Medulla oblongata (tissue), 1 donor: ENCODE measurements around the gene ZNF599.

ENCODE experiments used
- DNase-seq: peaks from one replicate; pipeline ENCODE4 v3.0.0-alpha.2; 2015; ENCODE audit errors: extremely low spot score

The ZNF599 gene

DNA sequence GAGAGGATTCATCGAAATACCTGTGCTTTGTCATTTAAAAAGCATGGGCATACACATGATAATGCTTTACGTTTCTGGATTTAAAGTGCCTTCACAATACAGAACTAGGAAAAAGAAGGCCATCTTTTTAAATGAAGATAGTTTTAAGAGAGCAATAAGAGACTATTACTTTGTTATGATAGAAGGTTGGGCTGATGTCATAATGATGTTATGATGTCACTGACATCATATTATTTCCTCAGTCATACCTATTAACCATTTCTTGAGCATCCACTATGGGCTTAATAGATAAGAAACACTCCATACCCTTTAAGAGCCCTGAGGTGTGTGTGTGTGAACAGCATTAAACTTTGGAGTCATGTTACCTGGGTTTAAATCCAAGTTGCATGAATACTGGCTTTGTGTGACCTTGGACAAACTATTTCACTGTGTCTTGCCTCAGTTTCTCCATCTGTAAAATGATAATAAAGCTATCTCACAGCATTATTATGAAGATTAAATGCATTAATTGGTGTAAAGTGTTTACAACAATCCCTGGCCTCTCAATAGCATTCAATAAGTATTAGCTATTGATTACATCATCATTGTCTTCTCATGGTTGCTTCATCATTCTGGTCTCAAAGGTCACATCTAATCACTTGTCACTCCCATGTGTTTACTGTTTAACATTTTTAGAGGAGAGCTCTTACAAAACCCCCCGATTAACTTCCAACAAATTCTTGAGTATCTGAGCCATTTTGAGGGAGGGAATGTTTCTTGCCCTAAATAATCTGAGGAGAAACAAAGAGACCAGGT is 27.9 kb downstream of the ZNF599 start:
- no peak for DNase-seq

DNA sequence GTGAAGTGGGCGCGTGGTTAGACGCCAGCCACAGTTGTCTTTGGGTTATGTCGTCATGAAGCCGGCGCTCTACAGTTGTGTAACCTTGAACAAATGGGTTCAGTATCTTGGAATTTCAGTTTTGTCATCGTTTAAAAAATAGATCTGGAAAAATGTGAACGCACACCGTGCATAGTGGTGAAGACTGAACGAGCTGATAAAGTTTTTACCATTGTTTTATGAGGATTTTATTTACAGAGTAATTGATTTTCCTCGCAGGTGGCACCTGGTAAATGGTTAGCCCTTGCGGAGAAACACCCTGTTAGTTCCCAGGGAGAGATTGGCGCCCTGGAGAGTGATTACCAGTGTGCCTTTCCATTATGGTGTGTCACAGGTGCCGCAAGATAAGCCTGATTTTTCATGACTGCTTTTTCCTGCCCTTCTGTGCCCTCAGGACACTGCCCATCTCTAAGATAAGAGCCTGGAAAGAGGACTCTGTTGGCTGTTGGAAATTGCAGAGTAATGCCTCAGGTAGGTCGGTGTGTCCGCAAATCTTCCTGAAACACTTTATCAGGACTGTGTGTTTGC is 38.4 kb downstream of the ZNF599 start:
- peak; percentile 2 for DNase-seq

DNA sequence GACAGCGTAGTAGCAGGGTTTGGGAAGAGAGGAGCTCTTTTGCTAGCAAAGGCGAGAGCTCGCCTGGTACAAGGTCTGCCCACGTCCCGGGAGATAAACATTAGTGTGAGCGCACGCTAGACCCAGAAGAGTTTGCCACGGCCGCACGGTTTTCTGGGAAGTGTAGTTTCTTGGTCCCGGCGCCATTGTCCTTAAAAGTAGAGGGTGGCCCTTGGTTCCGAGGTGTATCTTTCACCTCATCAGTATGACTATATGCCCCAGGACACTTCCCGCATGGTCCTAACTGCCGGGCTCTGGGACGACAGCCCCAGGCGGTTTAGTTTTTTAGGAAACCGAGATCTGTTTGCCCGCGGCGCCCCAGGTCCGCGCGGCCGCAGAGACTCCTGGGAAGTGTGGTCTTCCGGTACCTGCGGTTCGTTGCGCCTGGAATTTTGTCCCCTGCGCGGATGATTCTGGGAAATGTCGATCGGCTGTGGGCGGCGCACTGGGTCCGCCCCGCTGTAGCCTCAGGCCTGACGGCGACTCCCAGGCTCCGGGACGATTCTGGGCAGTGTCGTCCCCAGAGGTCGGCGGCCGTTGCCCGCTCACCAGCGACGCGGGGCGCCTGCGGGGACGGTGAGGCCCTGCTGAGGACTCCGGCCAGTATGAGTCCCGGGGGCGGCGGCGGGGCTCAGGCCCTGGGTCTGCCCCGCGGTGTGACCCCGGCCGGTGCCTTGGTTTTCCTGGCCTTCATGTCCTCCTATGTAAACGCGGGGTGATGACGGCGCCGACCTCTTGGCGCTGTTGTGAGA is 39.1 kb downstream of the ZNF599 start, which contains the start of gene ZNF181:
Gene ZNF181, plus strand, starts transcription at position 498 of the 791 bp plus-strand sequence. CDS start 795 bp downstream, outside the sequence.
- DNase-seq, result peak; percentile 95

DNA sequence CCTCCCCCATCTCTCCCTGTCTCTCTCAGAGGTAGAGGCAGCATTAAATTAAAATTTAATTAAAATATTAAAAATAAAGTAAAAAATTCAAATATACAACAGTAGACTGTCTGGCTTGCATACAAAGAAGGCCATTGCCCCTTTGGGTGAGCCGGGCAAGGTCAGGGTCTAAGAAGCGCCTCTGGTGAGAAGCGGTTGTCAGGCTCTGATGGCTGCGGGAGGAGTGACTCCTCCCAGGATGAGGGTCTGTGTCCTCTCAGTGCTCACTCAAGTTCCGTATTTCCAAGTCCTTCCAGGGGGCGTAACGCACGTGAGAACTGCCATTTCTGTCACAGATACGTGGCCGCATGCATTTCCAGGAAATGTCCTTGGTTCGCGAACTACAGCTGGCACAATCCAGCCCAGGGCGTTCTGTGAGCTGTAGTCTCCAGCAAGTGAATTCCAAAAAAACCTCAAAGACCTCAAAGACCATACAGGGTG is 39.7 kb downstream of the ZNF599 start:
- DNase-seq, result no peak

DNA sequence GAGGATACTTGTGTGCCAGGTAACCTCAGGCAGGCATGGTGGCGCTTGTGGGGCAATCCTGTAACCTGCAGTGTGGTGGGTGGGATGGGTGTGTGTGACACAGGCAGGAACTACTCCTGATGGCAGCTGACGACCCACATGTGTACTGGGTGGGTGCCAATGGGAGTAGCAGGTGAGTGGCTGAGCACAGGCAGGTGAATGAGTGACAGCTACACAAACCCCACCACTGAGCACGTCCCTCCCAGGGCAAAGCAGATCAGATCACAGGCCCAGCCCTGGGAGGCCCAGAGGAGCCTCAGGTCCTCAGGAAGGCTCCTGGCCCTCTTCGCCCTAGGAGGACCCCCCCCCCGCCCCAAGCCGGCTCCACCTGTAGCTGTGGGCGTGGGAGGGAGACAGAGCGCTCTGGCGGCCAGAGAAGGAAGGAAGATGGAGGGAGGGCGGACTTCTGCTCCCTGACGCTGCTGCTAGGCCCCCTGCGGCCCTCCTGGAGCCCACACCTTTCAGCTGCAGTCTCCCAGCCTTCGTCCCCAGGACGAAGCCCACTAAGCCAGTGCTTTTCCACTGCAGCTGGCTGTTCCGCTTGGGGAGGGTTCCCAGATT is 40.3 kb downstream of the ZNF599 start:
- no peak for DNase-seq

DNA sequence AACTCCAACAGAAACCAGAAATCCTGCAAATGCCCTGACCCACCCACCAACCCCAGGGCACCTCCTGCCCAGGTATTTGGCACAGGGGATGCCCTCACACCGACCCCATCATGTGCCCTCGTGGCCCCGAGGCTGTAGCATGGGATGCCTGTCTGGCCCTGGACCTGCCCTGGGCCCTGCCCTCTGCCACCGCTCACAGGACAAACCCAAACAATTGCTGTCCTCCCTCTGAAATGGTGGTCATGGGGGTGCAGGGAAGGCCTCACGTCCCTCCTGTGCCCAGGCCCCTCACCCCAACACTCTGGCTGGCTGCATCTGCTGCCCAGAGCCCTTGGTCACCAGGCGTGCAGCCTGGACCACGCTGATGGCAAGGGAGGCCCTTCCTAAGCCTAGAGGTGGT is 41.1 kb downstream of the ZNF599 start:
- no peak for DNase-seq

DNA sequence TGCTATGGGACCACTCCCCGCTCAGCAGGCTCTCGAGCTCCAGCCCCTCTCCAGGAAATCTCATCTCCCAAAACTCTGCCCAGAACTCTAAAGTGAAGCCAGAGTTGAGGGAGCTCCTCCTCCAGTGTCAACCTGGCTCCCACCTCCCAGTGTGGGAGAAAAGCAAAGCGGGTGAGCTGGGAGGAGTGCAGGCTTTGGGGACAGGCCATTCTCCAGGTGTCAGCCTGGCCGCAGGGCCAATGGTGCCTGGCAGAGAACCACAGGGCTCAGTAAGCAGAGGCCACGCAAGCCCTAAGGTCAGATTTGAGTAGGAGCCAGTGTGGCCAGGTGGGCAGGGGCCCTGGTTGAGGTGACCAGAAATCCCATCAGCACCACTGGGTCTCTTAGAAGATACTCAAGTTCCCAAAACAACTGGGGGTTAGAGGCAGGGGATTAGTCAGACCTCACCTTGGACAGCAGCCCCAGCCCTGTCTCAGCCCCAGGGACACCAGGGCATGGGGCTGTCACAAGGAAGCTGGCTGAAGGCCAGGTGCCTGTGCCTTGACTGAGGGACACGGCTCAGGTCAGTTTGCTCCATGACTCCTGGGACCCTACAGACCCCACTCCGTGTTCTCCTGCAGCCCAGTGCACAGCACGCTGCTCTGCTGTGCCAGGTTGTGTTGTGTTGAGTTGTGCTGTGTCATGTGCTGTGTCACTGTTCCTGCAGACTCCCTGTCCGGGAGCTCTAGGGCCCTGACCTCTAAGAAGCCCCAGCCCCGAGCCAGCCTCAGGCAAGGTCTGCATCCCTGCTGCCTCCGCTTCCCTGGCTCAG is 41.8 kb downstream of the ZNF599 start:
- DNase-seq, result no peak

DNA sequence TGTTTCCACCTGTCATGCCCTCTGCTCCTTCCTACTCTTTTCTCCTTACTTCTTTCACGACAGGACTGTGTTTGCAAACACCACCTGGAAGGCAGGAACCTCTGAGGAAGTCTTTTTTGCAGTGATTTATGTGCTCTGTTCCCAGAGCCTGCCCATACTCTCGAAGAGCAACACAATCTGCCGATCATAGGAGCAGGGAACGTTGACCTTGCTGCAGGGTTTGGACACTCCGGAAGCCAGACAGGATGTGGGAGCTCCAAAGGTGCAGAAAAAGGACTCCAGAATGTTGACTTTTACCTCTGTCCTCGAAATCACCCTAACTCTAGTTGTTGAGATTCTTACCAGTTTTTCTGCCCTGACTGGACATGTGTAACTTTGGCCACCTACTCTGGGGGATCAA is 47.6 kb downstream of the ZNF599 start:
- DNase-seq, result no peak

DNA sequence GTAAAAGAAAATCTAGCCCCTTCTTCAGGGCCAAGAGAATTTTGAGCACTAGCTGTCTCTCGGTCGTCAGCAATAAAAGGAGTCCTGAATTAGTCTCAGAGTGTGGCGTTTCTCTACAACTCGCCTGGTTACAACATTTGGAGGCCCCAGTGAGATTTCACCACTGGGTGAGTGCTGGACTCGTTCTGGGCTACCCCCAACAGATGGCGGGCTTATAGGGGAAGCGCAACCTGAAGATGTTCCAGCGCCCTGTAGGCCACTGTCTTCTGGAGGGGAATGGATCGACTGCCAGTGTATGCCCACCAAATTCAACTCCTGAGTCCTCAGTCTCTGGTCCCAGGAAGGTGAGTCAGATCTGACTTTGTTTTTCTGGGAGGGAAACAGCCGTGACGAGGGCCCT is 50.7 kb downstream of the ZNF599 start:
- DNase-seq, result no peak

DNA sequence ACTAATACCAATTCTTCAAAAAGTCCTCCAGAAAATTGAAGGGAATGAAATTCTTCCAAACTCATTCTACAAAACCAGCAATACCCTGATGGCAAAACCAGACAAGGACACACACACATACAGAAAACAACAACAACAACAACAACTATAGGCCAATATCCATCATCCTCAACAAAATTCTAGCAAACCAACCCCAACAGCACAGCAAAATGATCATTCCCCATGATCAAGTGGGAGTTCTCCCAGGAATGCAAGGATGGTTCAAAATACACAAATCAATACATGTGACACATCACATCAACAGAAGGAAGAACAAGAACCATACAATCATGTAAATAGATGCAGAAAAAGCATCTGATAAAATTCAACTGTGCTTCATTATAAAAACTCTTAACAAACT is 57.7 kb downstream of the ZNF599 start:
- DNase-seq, result no peak

DNA sequence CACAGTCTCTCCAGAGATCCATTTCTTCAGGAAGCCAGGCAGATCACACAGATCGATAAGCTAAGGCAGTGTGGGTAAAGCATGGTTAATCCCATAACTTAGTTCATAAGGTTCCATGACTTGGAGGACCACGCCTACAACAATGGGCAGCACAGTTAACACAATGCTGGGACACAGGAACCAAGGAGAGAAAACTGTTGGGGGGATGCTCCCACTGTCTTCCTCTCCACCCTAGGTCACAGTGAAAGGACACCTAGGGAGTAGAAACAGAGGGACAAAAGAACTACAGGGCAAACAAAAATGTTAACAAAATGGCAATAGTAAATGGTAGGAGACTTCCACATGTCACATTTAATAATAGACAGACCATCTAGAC is 59.8 kb downstream of the ZNF599 start:
- DNase-seq, result no peak

DNA sequence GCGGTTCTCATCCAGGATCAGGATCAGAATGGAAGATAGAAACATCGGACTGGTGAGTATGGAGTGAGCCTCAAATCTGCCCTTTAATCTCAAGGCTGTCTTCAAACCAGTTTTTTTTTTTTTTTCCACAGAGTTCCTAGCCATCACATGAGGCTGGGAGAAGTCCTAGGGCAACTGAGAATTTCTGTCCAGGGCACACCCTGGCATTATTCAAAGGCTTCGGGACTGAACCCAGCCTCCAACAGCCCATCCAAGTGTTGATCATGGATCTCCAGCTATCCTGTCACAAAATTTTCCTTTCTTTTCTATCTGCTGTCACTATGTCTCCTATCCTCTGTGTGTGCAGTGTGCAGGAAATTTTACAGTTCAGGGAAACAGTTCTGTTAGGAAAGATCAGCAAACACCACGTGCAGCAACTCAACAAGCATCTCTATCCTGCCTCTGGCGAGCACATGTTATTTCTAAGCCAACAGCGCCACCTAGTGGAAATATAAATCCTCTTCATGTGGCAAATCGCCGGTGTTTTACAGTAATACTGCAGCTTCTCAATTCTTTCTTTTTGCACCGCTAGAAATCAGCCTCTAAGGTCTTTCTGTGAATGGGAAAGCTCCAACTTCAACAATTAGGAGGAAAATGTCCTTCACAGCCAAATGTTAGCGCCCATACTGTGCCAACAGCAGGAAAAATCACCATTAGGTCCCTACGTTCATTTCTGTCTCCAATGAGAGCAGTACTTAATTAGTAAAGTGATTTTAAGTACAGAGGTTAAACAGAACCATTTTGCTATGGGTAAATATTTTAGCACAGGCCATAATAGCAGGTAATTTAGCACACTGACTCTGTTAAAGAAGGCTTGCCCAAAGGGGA is 60.4 kb downstream of the ZNF599 start:
- peak; percentile 90 for DNase-seq

DNA sequence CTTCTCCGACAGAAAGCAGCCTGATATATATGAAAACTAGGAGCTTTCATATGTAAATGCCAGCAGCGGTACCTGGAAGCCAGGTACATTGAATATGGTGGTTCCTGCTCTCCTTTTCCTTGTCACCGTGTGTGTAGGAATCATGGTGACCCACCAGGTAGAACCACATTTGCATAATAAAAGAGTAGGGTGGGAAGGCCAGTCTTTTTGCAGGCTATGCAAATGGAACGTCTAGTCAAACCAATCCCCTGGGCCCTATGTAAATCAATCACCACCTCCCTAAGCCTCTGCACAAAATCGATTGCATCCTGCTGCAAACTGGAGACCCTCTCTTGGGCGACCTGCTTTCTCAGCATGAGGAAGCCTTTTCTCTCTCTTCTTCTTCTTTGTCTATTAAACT is 61.1 kb downstream of the ZNF599 start:
- DNase-seq, result no peak
